SK-N-SH treated with all-trans-retinoic acid at 6 μM for 48 hours (cell line): ENCODE results near the gene YIF1A.

Experiments
- ATAC-seq: fragments of 200-7000 bp; cut with Tn5 transposase; 3 replicates; pipeline ENCODE4 v1.9.1; 2020; ENCODE audit warnings: mild to moderate bottlenecking, moderate library complexity
- ARNTL ChIP-seq: fragments of 450-650 bp; formaldehyde crosslinking; IDR thresholded peaks from 2 replicates; pipeline ENCODE4 v1.5.0; 2020; ENCODE audit warnings: low read depth, mild to moderate bottlenecking, moderate library complexity, borderline replicate concordance
- BACH2 ChIP-seq: fragments of 250-450 bp; sonication (Bioruptor Pico); IDR thresholded peaks from 2 replicates; pipeline ENCODE4 v1.9.0; 2021; ENCODE audit warnings: mild to moderate bottlenecking, borderline replicate concordance
- CSDC2 ChIP-seq: fragments of 250-450 bp; sonication (Bioruptor Pico); IDR thresholded peaks from 2 replicates; pipeline ENCODE4 v1.5.0; 2020; ENCODE audit warnings: mild to moderate bottlenecking, moderate library complexity
- ESRRG ChIP-seq: fragments of 250-450 bp; sonication (Bioruptor Pico); IDR thresholded peaks from 2 replicates; pipeline ENCODE4 v1.6.1; 2021; ENCODE audit warnings: mild to moderate bottlenecking
- GLIS3 ChIP-seq: fragments of 250-450 bp; sonication (Bioruptor Pico); IDR thresholded peaks from 2 replicates; pipeline ENCODE4 v1.5.0; 2020; ENCODE audit warnings: mild to moderate bottlenecking, moderate library complexity
- ISL1 ChIP-seq: fragments of 250-450 bp; sonication (Bioruptor Pico); IDR thresholded peaks from 2 replicates; pipeline ENCODE4 v2.1.2; 2022; ENCODE audit warnings: mild to moderate bottlenecking, moderate library complexity
- OSR1 ChIP-seq: fragments of 250-450 bp; sonication (Bioruptor Pico); IDR thresholded peaks from 2 replicates; pipeline ENCODE4 v1.8.0; 2022; ENCODE audit warnings: moderate library complexity, mild to moderate bottlenecking, inconsistent platforms
- PATZ1 ChIP-seq: fragments of 250-450 bp; sonication (Bioruptor Pico); IDR thresholded peaks from 2 replicates; pipeline ENCODE4 v1.8.0; 2020; ENCODE audit warnings: mild to moderate bottlenecking, moderate library complexity, borderline replicate concordance
- PPARA ChIP-seq: fragments of 250-450 bp; sonication (Bioruptor Pico); IDR thresholded peaks from 2 replicates; pipeline ENCODE4 v1.5.0; 2020; ENCODE audit warnings: mild to moderate bottlenecking, borderline replicate concordance
- RARB ChIP-seq: fragments of 250-450 bp; sonication (Bioruptor Pico); IDR thresholded peaks from 2 replicates; pipeline ENCODE4 v1.8.0; 2021; ENCODE audit warnings: mild to moderate bottlenecking, moderate library complexity
- SNAI2 ChIP-seq: fragments of 250-450 bp; sonication (Bioruptor Pico); IDR thresholded peaks from 2 replicates; pipeline ENCODE4 v1.5.0; 2020; ENCODE audit warnings: mild to moderate bottlenecking, moderate library complexity
- TCF4 ChIP-seq: fragments of 250-450 bp; sonication (Bioruptor Pico); IDR thresholded peaks from 2 replicates; pipeline ENCODE4 v1.8.0; 2021; ENCODE audit warnings: mild to moderate bottlenecking, moderate library complexity, borderline replicate concordance
- TSHZ2 ChIP-seq: fragments of 250-450 bp; sonication (Bioruptor Pico); IDR thresholded peaks from 2 replicates; pipeline ENCODE4 v1.5.0; 2020; ENCODE audit warnings: mild to moderate bottlenecking, moderate library complexity
- ZC3H10 ChIP-seq: fragments of 250-450 bp; sonication (Bioruptor Pico); IDR thresholded peaks from 2 replicates; pipeline ENCODE4 v1.5.1; 2021; ENCODE audit warnings: mild to moderate bottlenecking, moderate library complexity
- ZFP3 ChIP-seq: fragments of 250-450 bp; sonication (Bioruptor Pico); IDR thresholded peaks from 2 replicates; pipeline ENCODE4 v1.5.0; 2020; ENCODE audit warnings: mild to moderate bottlenecking, moderate library complexity
- ZFP30 ChIP-seq: fragments of 450-650 bp; formaldehyde crosslinking; IDR thresholded peaks from 2 replicates; pipeline ENCODE4 v1.5.0; 2022; ENCODE audit warnings: mild to moderate bottlenecking, moderate library complexity
- ZNF565 ChIP-seq: fragments of 450-650 bp; formaldehyde crosslinking; conservative IDR thresholded peaks from 2 replicates; pipeline ENCODE4 v1.5.0; 2020; ENCODE audit warnings: low read depth, mild to moderate bottlenecking, moderate library complexity
- ZNF70 ChIP-seq: fragments of 450-650 bp; formaldehyde crosslinking; IDR thresholded peaks from 2 replicates; pipeline ENCODE4 v1.5.0; 2020; ENCODE audit warnings: mild to moderate bottlenecking, moderate library complexity
- ZNF8 ChIP-seq: fragments of 450-650 bp; formaldehyde crosslinking; IDR thresholded peaks from 2 replicates; pipeline ENCODE4 v1.5.0; 2020; ENCODE audit warnings: mild to moderate bottlenecking, moderate library complexity
- TF ChIP-seq, protein P1 (sequence below): fragments of 250-450 bp; sonication (Bioruptor Pico); IDR thresholded peaks from 2 replicates; pipeline ENCODE4 v1.5.1; 2020; ENCODE audit warnings: low read depth, mild to moderate bottlenecking, moderate library complexity
- TF ChIP-seq, protein P2 (sequence below): fragments of 250-450 bp; sonication (Bioruptor Pico); IDR thresholded peaks from 2 replicates; pipeline ENCODE4 v1.5.1; 2021; ENCODE audit warnings: mild to moderate bottlenecking, moderate library complexity
- TF ChIP-seq, protein P3 (sequence below): fragments of 250-450 bp; sonication (Bioruptor Pico); IDR thresholded peaks from 2 replicates; pipeline ENCODE4 v1.8.0; 2021; ENCODE audit warnings: low read depth, mild to moderate bottlenecking, moderate library complexity, borderline replicate concordance

The YIF1A gene

GRCh38 chr11:66262191-66262590, 26.8 kb downstream of the YIF1A start:
- no peak for TF ChIP-seq ZFP30 (CRISPR knock-in tag)
- no peak for TF ChIP-seq PPARA
- no peak for TF ChIP-seq ARNTL (CRISPR knock-in tag)
- no peak for TF ChIP-seq ZNF8 (CRISPR knock-in tag)
- TF ChIP-seq OSR1 (CRISPR knock-in tag): no peak
- TF ChIP-seq, protein P1, sequence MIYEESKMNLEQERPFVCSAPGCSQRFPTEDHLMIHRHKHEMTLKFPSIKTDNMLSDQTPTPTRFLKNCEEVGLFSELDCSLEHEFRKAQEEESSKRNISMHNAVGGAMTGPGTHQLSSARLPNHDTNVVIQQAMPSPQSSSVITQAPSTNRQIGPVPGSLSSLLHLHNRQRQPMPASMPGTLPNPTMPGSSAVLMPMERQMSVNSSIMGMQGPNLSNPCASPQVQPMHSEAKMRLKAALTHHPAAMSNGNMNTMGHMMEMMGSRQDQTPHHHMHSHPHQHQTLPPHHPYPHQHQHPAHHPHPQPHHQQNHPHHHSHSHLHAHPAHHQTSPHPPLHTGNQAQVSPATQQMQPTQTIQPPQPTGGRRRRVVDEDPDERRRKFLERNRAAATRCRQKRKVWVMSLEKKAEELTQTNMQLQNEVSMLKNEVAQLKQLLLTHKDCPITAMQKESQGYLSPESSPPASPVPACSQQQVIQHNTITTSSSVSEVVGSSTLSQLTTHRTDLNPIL (CRISPR knock-in tag): no peak
- TF ChIP-seq BACH2 (CRISPR knock-in tag): no peak
- no peak for TF ChIP-seq TCF4 (CRISPR knock-in tag)
- no peak for TF ChIP-seq ESRRG (CRISPR knock-in tag)
- no peak for TF ChIP-seq CSDC2
- no peak for TF ChIP-seq ZNF70 (CRISPR knock-in tag)
- no peak for TF ChIP-seq ZC3H10 (CRISPR knock-in tag)

GRCh38 chr11:66261578-66261977, 27.4 kb downstream of the YIF1A start:
- no peak for ATAC-seq
- TF ChIP-seq ZNF8 (CRISPR knock-in tag): no peak
- no peak for TF ChIP-seq ZFP3 (CRISPR knock-in tag)
- TF ChIP-seq PATZ1 (CRISPR knock-in tag): no peak
- no peak for TF ChIP-seq OSR1 (CRISPR knock-in tag)
- no peak for TF ChIP-seq TSHZ2 (CRISPR knock-in tag)
- TF ChIP-seq GLIS3 (CRISPR knock-in tag): no peak
- no peak for TF ChIP-seq PPARA
- TF ChIP-seq, all 23 proteins: peak for 0

More at GRCh38 chr11:66262191-66262590, 26.8 kb downstream of the YIF1A start:
- ATAC-seq: no peak

- no peak for ATAC-seq
- TF ChIP-seq, protein P1 (CRISPR knock-in tag): no peak
- TF ChIP-seq BACH2 (CRISPR knock-in tag) (no peak), SNAI2 (no peak), ZFP30 (CRISPR knock-in tag) (no peak), ZNF70 (CRISPR knock-in tag) (no peak), GLIS3 (CRISPR knock-in tag) (no peak), ESRRG (CRISPR knock-in tag) (no peak), ZNF565 (CRISPR knock-in tag) (no peak), RARB (CRISPR knock-in tag) (no peak), CSDC2 (no peak), ARNTL (CRISPR knock-in tag) (no peak), TSHZ2 (CRISPR knock-in tag) (no peak), ISL1 (CRISPR knock-in tag) (no peak), TCF4 (CRISPR knock-in tag) (no peak)
- TF ChIP-seq, protein P2, sequence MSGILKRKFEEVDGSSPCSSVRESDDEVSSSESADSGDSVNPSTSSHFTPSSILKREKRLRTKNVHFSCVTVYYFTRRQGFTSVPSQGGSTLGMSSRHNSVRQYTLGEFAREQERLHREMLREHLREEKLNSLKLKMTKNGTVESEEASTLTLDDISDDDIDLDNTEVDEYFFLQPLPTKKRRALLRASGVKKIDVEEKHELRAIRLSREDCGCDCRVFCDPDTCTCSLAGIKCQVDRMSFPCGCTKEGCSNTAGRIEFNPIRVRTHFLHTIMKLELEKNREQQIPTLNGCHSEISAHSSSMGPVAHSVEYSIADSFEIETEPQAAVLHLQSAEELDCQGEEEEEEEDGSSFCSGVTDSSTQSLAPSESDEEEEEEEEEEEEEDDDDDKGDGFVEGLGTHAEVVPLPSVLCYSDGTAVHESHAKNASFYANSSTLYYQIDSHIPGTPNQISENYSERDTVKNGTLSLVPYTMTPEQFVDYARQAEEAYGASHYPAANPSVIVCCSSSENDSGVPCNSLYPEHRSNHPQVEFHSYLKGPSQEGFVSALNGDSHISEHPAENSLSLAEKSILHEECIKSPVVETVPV (CRISPR knock-in tag): no peak
- TF ChIP-seq, protein P3, sequence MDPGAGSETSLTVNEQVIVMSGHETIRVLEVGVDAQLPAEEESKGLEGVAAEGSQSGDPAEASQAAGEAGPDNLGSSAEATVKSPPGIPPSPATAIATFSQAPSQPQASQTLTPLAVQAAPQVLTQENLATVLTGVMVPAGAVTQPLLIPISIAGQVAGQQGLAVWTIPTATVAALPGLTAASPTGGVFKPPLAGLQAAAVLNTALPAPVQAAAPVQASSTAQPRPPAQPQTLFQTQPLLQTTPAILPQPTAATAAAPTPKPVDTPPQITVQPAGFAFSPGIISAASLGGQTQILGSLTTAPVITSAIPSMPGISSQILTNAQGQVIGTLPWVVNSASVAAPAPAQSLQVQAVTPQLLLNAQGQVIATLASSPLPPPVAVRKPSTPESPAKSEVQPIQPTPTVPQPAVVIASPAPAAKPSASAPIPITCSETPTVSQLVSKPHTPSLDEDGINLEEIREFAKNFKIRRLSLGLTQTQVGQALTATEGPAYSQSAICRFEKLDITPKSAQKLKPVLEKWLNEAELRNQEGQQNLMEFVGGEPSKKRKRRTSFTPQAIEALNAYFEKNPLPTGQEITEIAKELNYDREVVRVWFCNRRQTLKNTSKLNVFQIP (CRISPR knock-in tag): no peak
- TF ChIP-seq, all 23 proteins: peak for 0
Observed at GRCh38 chr11:66259956-66260355, 29.0 kb downstream of the YIF1A start.
